ENCODE data around the gene APOBEC3G.

Gene APOBEC3G

GRCh38 chr22:39125622-39126021 is 48.5 kb downstream of the APOBEC3G start:
- Histone ChIP-seq H3K79me2 (no peaks in the 10 kb centered on the region), H3K9me3 (ENCODE audit: control insufficient read depth, low read length) (no peaks in the 10 kb centered on the region), H3K27me3 (ENCODE audit: control insufficient read depth, insufficient read depth, low read length) (no peaks in the 10 kb centered on the region), H3K4me1 (no peaks in the 10 kb centered on the region), H3K9ac (no peak overlapping the region), H3K36me3 (ENCODE audit: control insufficient read depth, insufficient read depth, low read length) (no peaks in the 10 kb centered on the region), H3K4me3 (ENCODE audit: low read depth, low read length) (no peak overlapping the region), H3K4me2 (ENCODE audit: low read length) (no peak overlapping the region), H2AFZ (no peak overlapping the region), H3K27ac (no peak overlapping the region)
- TF ChIP-seq CTCF (IDR thresholded peaks at IDR 0.05) = no peak

DNA sequence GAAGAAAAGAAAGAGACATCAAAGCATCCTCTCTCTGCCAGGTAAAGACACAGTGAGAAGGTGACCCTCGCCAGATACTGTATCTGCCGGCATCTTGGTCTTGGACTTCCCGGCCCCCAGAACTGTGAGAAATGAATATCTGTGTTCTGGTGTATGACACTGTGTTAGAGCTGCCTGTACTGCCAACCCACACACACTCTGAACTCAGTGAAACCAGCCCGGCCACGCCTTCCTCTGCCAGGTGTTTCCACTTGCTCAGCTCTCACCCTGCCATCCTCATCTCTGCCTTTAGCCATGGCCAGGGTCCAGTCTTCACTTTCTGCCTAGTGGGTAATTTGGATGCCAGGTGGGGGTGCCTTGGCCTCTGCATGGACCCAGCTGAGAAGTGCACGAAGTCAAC is 51.4 kb downstream of the APOBEC3G start:
- H3K36me3 ChIP-seq (ENCODE audit: control insufficient read depth, insufficient read depth, low read length) = no peaks in the 10 kb centered on the region
- no peak overlapping the region for H2AFZ ChIP-seq
- no peaks in the 10 kb centered on the region for H3K4me1 ChIP-seq
- no peak overlapping the region for H3K27ac ChIP-seq
- H3K4me2 ChIP-seq (ENCODE audit: low read length) = no peak overlapping the region
- no peaks in the 10 kb centered on the region for H3K27me3 ChIP-seq (ENCODE audit: control insufficient read depth, insufficient read depth, low read length)
- TF ChIP-seq CTCF (IDR thresholded peaks at IDR 0.05) = no peak
- H3K4me3 ChIP-seq (ENCODE audit: low read depth, low read length) = no peak overlapping the region
- H3K79me2 ChIP-seq = no peaks in the 10 kb centered on the region
- no peak overlapping the region for H3K9ac ChIP-seq
- no peaks in the 10 kb centered on the region for H3K9me3 ChIP-seq (ENCODE audit: control insufficient read depth, low read length)

DNA sequence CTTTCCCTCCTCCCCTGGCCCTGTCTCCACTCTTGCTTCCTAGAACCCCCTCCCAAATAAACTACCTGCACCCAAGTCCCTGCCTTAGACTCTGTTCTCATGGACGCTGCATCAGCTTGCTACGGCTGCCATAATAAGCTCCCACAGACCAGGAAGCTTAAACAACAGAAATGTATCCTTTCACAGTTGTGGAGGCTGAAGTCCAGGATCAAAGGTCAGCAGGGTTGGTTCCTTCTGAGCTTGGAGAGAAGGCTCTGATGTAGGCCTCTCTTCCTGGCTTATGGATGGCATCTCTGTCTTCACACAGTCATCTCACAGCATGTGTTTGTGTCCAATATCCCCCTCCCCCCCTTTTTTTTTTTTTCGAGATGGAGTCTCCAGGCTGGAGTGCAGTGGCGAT is 52.0 kb downstream of the APOBEC3G start:
- H3K4me1 ChIP-seq = no peaks in the 10 kb centered on the region
- H3K9me3 ChIP-seq (ENCODE audit: control insufficient read depth, low read length) = no peaks in the 10 kb centered on the region
- no peak for TF ChIP-seq CTCF (IDR thresholded peaks at IDR 0.05)
- no peak overlapping the region for H3K4me2 ChIP-seq (ENCODE audit: low read length)
- H3K79me2 ChIP-seq = no peaks in the 10 kb centered on the region
- H2AFZ ChIP-seq = no peak overlapping the region
- H3K27me3 ChIP-seq (ENCODE audit: control insufficient read depth, insufficient read depth, low read length) = no peaks in the 10 kb centered on the region
- no peaks in the 10 kb centered on the region for H3K36me3 ChIP-seq (ENCODE audit: control insufficient read depth, insufficient read depth, low read length)
- H3K4me3 ChIP-seq (ENCODE audit: low read depth, low read length) = no peak overlapping the region
- no peak overlapping the region for H3K9ac ChIP-seq
- no peak overlapping the region for H3K27ac ChIP-seq

DNA sequence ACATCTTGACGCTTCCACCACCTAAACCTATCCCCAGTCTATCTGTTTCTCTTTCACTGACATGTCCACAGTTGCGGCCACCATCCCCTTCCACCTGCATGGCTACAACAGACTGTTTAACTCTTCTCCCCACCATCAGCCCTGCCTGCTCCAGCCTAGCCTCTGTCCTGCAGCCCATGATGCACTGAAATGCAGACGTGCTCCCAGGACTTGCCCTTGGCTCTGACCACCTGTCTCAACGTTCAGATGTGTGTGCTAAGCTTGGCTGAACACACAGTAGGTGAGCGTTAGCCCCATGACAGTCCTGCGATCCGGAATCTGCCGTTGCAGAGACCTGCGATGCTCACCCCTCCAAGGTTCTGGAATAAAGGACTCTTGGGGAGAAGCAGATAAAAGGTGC is 52.7 kb downstream of the APOBEC3G start:
- no peak for TF ChIP-seq CTCF (IDR thresholded peaks at IDR 0.05)
- H3K4me1 ChIP-seq = no peaks in the 10 kb centered on the region
- H3K27ac ChIP-seq = no peak overlapping the region
- no peaks in the 10 kb centered on the region for H3K36me3 ChIP-seq (ENCODE audit: control insufficient read depth, insufficient read depth, low read length)
- H3K4me2 ChIP-seq (ENCODE audit: low read length) = no peak overlapping the region
- H3K4me3 ChIP-seq (ENCODE audit: low read depth, low read length) = no peak overlapping the region
- H3K9ac ChIP-seq = no peak overlapping the region
- H3K9me3 ChIP-seq (ENCODE audit: control insufficient read depth, low read length) = no peaks in the 10 kb centered on the region
- H2AFZ ChIP-seq = no peak overlapping the region
- H3K27me3 ChIP-seq (ENCODE audit: control insufficient read depth, insufficient read depth, low read length) = no peaks in the 10 kb centered on the region
- H3K79me2 ChIP-seq = no peaks in the 10 kb centered on the region

- Histone ChIP-seq H3K4me1 (no peaks in the 10 kb centered on the region), H3K36me3 (ENCODE audit: control insufficient read depth, insufficient read depth, low read length) (no peaks in the 10 kb centered on the region), H3K9ac (no peak overlapping the region), H2AFZ (no peak overlapping the region), H3K9me3 (ENCODE audit: control insufficient read depth, low read length) (no peaks in the 10 kb centered on the region), H3K4me2 (ENCODE audit: low read length) (no peak overlapping the region), H3K27ac (no peak overlapping the region), H3K79me2 (no peaks in the 10 kb centered on the region), H3K27me3 (ENCODE audit: control insufficient read depth, insufficient read depth, low read length) (no peaks in the 10 kb centered on the region), H3K4me3 (ENCODE audit: low read depth, low read length) (no peak overlapping the region)
- TF ChIP-seq CTCF (IDR thresholded peaks at IDR 0.05) = no peak
These were observed 53.2 kb downstream of the APOBEC3G start for GRCh38 chr22:39130152-39130704.
